Cardiac muscle cell (in vitro differentiated cells and primary cell): ENCODE data around the gene TJP2. TPM values are rescaled to one million over a fixed set of nuclear protein-coding genes. Genes with fewer than 3 reads are reported as not detected.

Experiments
- DNase-seq, 2 donors: peaks; one replicate each; pipeline versions ENCODE4 v3.0.0 to v3.0.0-alpha.2; 2010 to 2017; ENCODE audit warnings: low read depth in 1 of 2, low spot score in 1 of 2
- H3K27ac ChIP-seq: fragments of 200-600 bp; sonication (generic); 2 replicates; pipeline ENCODE4 v1.5.1; 2016
- H3K27me3 ChIP-seq: fragments of 200-600 bp; sonication (generic); 2 replicates; pipeline ENCODE4 v1.6.0; 2016; ENCODE audit warnings: control low read depth
- H3K36me3 ChIP-seq: fragments of 200-600 bp; sonication (generic); 2 replicates; pipeline ENCODE4 v1.5.1; 2016; ENCODE audit warnings: control low read depth
- H3K4me1 ChIP-seq: fragments of 200-600 bp; sonication (generic); 2 replicates; pipeline ENCODE4 v1.8.1; 2017; ENCODE audit warnings: low read depth, mild to moderate bottlenecking, mixed run types
- H3K4me3 ChIP-seq: fragments of 200-600 bp; sonication (generic); 2 replicates; pipeline ENCODE4 v1.5.1; 2016; ENCODE audit warnings: mild to moderate bottlenecking
- H3K9me3 ChIP-seq: fragments of 200-600 bp; sonication (generic); 2 replicates; pipeline ENCODE4 v1.5.1; 2017; ENCODE audit warnings: low read depth, mild to moderate bottlenecking, control low read depth
- polyA plus RNA-seq: library from polyadenylated mRNA; unstranded; fragments of >200 nt; fragmentation: Nextera tagmentation; extraction: Ambion mirVana; gene quantifications from 2 replicates; pipeline ENCODE4 v1.2.1, GENCODE V29; 2016
- total RNA-seq: library from RNA; depleted of rRNA; stranded (reverse); fragments of >200 nt; gene quantifications from 2 replicates; pipeline ENCODE4 v1.2.3, GENCODE V29; 2016
- TF ChIP-seq, protein P1 (sequence below): IDR thresholded peaks from 2 replicates; pipeline ENCODE4 v1.5.1; 2012; ENCODE audit warnings: low read depth, mild to moderate bottlenecking, low read length

Gene TJP2
- total and polyA plus RNA-seq, 2 experiments from 2014 or later, result 69.3 to 102 TPM

DNA sequence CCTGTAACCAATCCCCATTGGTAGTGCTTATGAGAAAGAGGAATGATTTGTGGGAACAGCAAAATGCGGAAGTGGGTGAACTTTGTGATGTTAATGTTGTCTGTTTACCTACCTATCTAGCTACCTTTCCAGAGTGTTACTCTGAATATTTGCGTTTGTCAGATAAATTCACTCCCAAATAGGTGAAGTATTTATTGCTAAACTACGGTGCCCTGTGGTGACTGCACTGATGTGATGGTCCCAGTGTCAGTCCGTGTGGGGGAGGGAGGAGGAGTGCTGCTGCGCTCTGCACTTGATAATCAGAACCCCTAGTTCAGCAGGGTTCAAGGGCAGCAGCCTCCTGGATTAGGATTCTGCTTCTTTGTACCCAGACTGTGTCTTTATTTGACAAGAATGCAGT is 55.3 kb downstream of the TJP2 start:
- H3K36me3 ChIP-seq, result peaks cover 52% of the 10 kb centered on the region
- H3K4me3 ChIP-seq, result no peak overlapping the region
- H3K9me3 ChIP-seq, result no peaks in the 10 kb centered on the region
- H3K27me3 ChIP-seq, result no peaks in the 10 kb centered on the region
- no peak for DNase-seq
- H3K4me1 ChIP-seq, result peaks cover 25% of the 10 kb centered on the region
- peak overlapping the region; percentile 11 for H3K27ac ChIP-seq
- TF ChIP-seq, protein P1, sequence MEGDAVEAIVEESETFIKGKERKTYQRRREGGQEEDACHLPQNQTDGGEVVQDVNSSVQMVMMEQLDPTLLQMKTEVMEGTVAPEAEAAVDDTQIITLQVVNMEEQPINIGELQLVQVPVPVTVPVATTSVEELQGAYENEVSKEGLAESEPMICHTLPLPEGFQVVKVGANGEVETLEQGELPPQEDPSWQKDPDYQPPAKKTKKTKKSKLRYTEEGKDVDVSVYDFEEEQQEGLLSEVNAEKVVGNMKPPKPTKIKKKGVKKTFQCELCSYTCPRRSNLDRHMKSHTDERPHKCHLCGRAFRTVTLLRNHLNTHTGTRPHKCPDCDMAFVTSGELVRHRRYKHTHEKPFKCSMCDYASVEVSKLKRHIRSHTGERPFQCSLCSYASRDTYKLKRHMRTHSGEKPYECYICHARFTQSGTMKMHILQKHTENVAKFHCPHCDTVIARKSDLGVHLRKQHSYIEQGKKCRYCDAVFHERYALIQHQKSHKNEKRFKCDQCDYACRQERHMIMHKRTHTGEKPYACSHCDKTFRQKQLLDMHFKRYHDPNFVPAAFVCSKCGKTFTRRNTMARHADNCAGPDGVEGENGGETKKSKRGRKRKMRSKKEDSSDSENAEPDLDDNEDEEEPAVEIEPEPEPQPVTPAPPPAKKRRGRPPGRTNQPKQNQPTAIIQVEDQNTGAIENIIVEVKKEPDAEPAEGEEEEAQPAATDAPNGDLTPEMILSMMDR, result no peak

DNA sequence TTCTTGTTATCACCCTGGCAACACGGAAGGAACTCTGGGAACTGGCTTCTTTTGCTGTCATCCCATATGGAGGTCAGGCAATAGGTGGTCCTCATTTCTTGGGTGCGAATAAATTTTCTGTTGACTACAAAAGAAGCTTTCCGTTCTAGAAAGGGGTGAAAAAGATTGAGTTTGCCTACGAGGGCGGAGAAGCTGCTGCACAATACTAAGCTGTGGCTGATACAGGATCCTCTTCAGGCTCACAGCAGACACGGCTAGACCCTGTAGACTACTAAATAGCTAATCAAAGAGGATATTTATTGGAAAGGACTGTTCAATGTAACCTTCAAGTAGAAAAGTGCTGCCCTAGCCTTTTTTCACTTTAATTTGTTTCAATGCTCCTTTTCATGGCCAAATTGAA is 58.1 kb downstream of the TJP2 start:
- Histone ChIP-seq H3K27me3 (no peaks in the 10 kb centered on the region), H3K36me3 (peaks cover 47% of the 10 kb centered on the region), H3K4me3 (no peak overlapping the region), H3K27ac (peak overlapping the region; percentile 64), H3K9me3 (no peaks in the 10 kb centered on the region), H3K4me1 (peaks cover 13% of the 10 kb centered on the region)
- TF ChIP-seq, protein P1, result no peak
- DNase-seq, result no peak

DNA sequence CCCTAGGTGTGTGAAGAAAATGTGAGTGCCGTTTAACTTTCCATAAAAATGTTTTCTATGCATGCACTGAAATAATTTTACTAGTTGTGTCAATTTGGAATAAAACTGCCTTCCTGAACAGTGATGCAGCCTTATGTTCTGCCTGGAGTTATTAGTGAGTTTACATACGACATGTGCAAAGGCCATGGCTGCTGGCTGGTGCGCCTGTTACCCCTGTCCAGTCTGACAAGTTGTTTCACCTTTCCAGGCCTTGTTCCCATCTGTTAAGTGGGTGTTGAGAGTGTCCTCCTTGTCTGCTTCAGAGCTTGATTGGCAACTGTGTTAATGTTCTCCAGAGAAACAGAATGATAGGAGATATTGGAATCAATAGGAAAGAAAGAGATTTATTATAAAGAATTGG is 60.6 kb downstream of the TJP2 start:
- Histone ChIP-seq H3K27ac (no peak overlapping the region), H3K36me3 (peaks cover 50% of the 10 kb centered on the region), H3K4me3 (no peak overlapping the region), H3K27me3 (no peaks in the 10 kb centered on the region), H3K9me3 (no peaks in the 10 kb centered on the region), H3K4me1 (peaks cover 13% of the 10 kb centered on the region)
- no peak for DNase-seq
- TF ChIP-seq, protein P1, result no peak

DNA sequence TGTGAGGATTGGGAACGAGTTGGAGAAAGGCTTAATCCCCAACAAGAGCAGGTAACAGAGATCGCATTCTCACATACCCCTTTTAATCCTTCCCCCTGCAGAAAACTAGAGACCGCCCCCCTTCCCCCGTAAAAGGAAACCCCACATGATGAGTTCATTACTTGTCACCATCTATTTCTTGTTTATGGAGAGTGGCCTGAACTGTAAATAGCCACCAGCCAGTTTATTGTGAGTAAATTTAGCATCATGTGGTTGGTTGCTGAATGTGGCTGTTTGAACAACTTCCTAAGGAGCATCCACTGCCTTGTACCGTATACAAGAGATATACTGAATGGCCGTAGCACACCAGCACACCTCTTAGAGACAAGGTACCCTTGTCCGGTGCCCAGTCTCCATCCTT is 62.1 kb downstream of the TJP2 start:
- H3K27ac ChIP-seq, result peak overlapping the region; percentile 58

DNA sequence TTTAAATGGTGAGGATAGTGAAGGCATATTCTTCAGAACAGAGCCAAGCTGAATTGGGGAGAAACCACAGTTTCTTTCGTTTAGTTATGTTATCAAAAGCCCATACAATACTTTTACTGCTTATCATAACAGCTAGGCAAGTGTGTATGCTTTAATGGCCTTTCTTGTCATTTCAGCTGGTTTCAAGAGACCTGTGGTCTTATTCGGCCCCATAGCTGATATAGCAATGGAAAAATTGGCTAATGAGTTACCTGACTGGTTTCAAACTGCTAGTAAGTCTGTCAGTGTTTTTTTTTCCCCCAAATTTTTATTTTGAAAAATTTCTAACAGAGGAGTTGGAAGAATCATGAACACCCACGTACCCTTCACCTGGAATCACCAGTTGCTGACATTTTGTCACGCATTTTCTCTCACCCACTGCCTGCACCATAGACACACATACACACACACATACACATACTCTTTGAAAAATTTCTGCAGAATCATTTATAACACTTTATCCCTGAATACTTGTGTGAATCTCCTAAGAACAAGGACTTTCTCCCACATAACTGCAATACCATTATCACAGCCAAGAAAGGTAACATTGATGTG is 63.7 kb downstream of the TJP2 start:
- TF ChIP-seq, protein P1, result no peak

More for the DNA sequence above, 62.1 kb downstream of the TJP2 start:
- no peak for DNase-seq
- Histone ChIP-seq H3K4me1 (peaks cover 13% of the 10 kb centered on the region), H3K9me3 (no peaks in the 10 kb centered on the region), H3K4me3 (no peak overlapping the region), H3K36me3 (peaks cover 52% of the 10 kb centered on the region), H3K27me3 (no peaks in the 10 kb centered on the region)
- TF ChIP-seq, protein P1, result no peak

DNA sequence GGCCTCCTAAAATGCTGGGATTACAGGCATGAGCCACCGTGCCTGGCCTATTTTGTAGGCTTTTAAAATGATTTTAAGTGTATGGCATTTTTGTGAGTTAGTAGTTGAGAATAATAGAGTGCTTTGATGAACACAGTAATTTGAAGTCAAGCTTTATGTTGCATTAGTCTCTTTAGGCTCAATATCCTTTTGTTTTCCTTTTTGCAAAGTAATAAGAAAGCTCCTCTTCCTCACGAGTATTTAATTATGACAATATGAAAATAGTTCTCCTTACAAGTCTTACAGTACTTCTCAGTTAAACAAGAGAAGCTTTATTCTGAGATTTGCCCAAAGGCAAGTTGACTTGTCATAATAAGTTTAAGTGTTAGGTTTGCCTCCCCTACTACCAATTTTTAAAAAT is 69.0 kb downstream of the TJP2 start:
- H3K9me3 ChIP-seq, result no peaks in the 10 kb centered on the region
- no peak overlapping the region for H3K27ac ChIP-seq
- no peaks in the 10 kb centered on the region for H3K4me1 ChIP-seq
- TF ChIP-seq, protein P1, result no peak
- H3K36me3 ChIP-seq, result peaks cover 43% of the 10 kb centered on the region
- H3K27me3 ChIP-seq, result no peaks in the 10 kb centered on the region
- no peak overlapping the region for H3K4me3 ChIP-seq
- no peak for DNase-seq

More for the DNA sequence above, 63.7 kb downstream of the TJP2 start:
- H3K4me3 ChIP-seq, result no peak overlapping the region
- no peaks in the 10 kb centered on the region for H3K27me3 ChIP-seq
- H3K9me3 ChIP-seq, result no peaks in the 10 kb centered on the region
- DNase-seq, result no peak
- no peaks in the 10 kb centered on the region for H3K4me1 ChIP-seq
- peaks cover 55% of the 10 kb centered on the region for H3K36me3 ChIP-seq
- no peak overlapping the region for H3K27ac ChIP-seq
